Left ventricle myocardium superior (tissue), 1 donor: Measurements from ENCODE around the gene TMC2. TPM values are rescaled to one million over a fixed set of nuclear protein-coding genes. Genes with fewer than 3 reads are reported as not detected.

Experiments
- ATAC-seq: fragments of 200-7000 bp; cut with Tn5 transposase; one replicate; pipeline ENCODE4 v1.9.1; 2020; ENCODE audit warnings: mild to moderate bottlenecking, moderate library complexity
- DNase-seq: peaks from one replicate; pipeline ENCODE4 v3.0.0-alpha.2; 2020
- intact Hi-C: fragments of 100-400 bp; cut with micrococcal nuclease; formaldehyde crosslinking; loops from one replicate; pipeline ENCODE4 v1.11.0; 2022
- total RNA-seq: library from RNA; stranded (reverse); fragmentation: NEBNext Ultra II Directional; extraction: Animal tissue kit (Norgen Biotek cat#: 25700); gene quantifications from one replicate; pipeline ENCODE4 v1.2.1, GENCODE V29; 2021
- donor health status: DM: no; HTN: yes; CAD: no; lungs with severe emphysema.

TMC2 gene
- total RNA-seq, 1 donor from 2014 or later = 0.10 TPM

DNA sequence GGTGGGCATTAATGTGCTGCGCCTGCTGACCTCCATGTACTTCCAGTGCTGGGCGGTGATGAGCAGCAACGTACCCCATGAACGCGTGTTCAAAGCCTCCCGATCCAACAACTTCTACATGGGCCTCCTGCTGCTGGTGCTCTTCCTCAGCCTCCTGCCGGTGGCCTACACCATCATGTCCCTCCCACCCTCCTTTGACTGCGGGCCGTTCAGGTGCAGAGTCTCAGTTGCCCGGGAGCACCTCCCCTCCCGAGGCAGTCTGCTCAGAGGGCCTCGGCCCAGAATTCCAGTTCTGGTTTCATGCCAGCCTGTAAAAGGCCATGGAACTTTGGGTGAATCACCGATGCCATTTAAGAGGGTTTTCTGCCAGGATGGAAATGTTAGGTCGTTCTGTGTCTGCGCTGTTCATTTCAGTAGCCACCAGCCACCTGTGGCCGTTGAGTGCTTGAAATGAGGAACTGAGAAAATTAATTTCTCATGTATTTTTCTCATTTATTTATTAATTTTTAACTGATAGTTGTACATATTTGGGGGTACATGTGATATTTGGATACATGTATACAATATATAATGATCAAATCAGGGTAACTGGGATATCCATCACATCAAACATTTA, 80.8 kb downstream of the TMC2 start:
- DNase-seq (no peak), ATAC-seq (no peak)
- intact Hi-C loops = no loop called here

DNA sequence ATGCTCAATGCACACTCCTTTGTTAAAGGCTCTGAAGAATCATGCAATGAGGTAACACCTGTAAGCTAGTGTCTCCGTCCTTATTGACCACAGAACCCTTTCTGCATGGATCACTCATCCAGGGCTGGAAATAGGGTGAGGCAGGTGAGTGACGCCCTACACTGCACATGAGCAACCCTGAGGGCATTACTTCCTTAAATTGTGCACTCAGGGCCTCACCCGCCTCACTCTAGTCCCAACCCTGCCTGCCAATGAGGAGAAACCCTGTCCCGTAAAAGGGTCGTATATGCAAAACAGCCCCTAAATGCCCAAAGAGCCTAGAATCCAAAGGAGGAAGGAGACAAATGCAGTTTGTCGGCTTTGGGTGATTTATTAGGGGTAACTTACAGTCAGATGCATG, 82.4 kb downstream of the TMC2 start:
- intact Hi-C loops = no loop called here
- DNase-seq = no peak
- no peak for ATAC-seq

DNA sequence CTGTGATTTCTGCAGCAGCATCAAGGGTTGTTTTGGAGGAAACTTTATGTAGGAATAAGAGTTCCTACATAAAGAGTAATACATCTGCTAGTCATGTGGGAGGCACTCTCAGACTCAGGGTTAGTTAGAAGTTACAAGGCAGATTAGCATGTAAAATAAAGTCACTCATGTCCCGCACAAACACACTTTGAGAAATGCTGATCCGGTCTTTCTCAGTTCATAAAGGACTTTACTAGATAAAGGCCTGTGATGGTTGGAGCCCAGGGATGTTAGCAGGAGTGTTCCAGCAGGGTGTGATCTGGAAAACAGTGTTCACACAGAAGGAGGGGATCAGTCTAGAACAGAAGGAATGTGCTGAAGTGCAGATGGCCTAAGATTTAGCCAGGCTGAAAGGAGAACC, 83.0 kb downstream of the TMC2 start:
- no peak for ATAC-seq
- intact Hi-C loops = no loop called here

DNA sequence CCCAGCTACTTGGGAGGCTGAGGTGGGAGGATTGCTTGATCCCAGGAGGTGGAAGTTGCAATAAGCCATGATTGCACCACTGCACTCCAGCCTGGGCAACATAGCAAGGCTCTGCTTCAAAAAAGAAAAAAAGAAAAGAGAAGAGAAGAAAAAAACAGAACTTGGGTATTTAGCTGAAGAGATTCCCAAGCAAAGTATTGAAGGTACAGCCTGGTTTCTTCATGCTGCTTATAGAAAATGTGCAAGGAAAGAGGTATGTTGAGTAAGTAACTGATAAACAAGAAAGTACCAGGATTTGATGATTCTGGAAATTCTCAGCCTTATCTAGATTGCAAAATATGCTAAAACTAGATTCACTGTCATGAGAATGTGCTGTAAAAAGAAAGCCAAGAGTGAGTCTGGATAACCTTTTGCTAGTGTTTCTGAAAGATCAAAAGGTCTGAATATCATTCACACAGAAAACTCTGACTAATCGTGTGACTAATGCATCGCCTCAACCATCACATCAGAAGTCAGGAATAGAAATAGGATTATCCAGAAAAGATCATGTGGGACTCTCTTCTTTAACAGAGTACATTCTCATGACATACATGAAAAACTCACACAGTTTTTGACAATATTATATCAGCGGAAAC, 83.7 kb downstream of the TMC2 start:
- DNase-seq (no peak), ATAC-seq (no peak)
- intact Hi-C loops = no loop called here

More for the DNA sequence above, 83.0 kb downstream of the TMC2 start:
- DNase-seq = no peak

DNA sequence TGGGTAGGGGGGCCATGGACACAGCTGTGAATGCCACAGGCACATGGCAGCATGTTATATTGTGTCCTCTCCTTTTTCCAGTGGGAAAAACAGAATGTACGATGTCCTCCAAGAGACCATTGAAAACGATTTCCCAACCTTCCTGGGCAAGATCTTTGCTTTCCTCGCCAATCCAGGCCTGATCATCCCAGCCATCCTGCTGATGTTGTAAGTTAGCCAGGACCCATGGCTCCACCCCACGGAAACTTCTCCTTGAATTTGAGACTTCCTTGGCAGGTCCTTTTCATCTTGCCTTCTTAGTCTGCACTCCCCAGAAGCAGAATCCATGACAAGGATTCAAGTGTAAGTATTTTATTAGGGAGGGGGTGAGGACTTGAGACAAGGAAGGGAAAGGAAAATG, 87.8 kb downstream of the TMC2 start:
- ATAC-seq = peak; percentile 80
- peak; percentile 50 for DNase-seq

DNA sequence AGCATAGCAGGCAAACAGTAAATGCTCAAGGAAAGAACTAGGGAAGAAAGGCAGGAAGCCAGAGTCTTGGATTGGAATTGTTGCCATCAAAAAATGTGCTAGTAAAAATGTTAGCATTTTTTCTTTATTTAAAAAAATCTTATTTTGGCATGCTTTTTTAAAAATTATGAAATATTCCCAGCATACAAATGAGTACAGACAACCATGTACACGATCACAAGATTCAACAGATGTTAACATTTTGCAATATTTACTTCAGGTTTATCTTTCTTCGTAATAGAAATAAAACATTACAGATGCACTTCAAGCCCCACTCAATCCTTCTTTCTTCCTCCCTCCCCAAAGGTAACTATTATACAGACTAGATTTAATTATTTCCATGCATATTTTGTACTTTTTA, 88.7 kb downstream of the TMC2 start:
- ATAC-seq = peak; percentile 36
- DNase-seq = no peak
- intact Hi-C loops = no loop called here

More for the DNA sequence above, 87.8 kb downstream of the TMC2 start:
- intact Hi-C loops = no loop called here

DNA sequence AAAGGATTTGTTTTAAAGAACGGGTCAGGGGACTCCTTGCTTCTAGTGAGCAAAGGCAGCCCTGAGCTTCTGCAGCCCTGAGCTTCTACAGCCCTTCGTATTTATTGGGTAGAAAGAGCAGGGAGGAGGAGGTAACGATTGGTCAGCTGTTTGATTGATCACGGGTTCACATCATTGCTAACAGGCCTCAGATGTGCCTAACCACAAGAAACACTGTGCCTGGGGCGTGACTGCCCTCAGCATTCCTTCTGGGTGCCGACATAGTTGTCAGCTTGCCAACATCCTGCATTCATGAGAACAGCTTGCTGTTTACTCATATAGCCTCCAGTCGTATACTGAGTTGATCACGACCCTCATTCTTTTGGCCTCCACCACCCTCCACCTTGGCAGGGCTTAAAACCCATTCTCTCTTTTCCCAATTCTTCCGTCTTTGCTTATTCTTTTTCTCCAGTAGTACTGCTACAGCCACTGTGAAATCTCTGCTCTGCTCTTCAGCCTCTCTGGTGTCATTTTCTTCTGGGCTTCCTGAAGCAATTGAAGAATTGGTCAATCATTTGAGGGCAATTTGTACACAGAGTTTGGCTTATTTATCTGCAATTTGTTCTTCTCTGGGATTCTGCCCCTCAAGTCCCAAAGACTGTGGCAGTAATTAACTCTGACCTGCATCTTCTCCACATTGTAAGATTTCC, 90.6 kb downstream of the TMC2 start:
- ATAC-seq (no peak), DNase-seq (no peak)
- intact Hi-C loops = no loop called here

DNA sequence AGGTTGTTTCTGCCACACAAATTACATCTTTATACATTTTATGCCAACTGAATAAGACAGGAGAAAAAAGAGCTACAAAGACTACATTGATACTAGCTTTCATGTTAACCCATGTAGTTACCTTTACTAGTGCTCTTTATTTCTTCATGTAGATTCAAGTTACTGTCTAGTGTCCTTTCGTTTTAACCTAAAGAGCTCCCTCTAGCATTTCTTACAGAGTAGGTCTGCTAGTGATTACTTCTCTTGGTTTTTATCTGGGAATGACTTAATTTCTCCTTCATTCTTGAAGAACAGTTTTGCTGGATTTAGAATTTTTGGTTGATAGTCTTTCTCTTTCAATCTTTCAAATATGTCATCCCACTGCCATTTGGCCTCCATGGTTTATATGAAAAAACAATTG, 94.9 kb downstream of the TMC2 start:
- DNase-seq (no peak), ATAC-seq (no peak)
- intact Hi-C loops = no loop called here

DNA sequence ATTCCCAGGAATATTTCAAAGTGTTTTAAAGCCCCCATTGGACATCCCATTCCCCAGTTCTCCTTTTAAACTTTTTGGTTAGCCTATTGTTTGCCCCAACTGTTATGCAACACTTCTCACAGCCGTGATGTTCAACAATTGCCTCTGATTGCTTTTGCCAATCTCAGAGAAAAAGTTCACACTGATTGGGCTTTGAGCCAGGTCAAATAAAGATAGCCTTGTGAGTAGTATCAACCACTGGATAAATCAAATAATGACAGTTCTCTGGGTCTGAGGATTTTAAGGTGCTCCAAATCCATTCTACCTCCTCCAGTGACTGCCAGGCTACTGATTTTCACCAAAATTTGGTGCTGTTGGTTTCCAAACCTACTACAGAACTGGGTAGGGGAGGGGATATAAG, 97.0 kb downstream of the TMC2 start:
- DNase-seq (no peak), ATAC-seq (no peak)
- intact Hi-C loops = no loop called here

DNA sequence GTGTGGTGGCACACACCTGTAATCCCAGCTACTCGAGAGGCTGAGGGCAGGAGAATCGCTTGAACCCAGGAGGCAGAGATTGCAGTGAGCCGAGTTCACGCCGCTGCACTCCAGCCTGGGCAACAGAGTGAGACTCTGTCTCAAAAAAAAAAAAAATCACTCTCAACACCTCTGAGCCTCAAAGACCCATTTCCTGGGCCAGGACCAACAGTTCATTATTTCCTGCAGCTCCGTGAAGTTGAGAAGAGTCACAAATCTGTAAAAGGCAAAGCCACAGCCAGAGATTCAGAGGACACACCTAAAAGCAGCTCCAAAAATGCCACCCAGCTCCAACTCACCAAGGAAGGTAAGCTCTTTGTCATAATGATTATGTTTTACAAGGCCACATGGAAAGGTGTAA, 100.9 kb downstream of the TMC2 start:
- DNase-seq (no peak), ATAC-seq (no peak)
- intact Hi-C loops = no loop called here

DNA sequence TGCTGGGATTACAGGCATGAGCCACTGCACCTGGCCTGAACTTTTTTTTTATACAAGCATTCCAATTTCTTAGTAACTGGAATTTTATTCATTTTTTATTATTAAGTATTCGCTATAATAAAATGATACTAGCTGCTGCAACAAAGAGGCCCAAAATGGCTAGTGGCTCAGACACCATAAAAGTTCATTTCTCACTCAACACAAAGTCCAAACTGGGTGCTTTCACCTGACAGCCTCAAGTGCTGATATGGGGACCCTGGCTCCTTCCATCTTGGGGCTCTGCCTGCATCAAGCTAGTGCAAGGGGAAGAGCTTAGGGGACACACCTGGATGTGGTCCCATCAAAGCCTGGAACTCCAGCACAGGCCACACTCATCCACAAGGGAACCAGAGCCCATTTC, 103.9 kb downstream of the TMC2 start:
- intact Hi-C loops = no loop called here
- no peak for DNase-seq
- no peak for ATAC-seq

DNA sequence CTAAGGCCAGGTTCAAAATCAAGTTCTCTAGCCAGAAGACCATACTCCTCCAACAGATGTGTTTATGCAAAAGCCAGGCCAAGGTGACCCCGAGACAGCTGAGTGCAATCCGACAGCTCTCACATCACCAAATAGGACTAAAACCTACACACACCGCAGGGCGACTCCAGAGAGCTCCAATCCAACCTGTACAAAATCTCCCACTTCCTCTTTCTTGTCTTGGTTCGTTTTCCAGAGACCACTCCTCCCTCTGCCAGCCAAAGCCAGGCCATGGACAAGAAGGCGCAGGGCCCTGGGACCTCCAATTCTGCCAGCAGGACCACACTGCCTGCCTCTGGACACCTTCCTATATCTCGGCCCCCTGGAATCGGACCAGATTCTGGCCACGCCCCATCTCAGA, 104.5 kb downstream of the TMC2 start:
- intact Hi-C loops = no loop called here
- no peak for DNase-seq
- ATAC-seq = no peak

DNA sequence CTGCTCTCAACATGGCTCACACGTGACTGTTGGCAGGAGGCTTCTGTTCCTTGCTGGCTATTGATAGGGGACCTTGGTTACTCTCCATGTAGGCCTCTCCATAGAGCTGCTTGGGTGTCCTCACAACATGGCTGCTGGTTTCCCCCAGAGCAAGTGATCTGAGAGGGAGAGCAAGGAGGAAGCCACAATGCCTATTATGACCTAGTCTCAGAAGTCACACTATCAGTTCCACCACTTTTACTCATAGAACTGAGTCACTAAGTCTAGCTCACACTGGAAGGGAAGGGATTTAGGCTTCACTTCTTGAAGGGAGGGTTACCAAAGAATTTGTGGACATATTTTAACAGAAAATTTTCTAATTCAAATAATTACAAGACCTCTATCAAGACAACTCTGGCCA, 107.3 kb downstream of the TMC2 start:
- no peak for DNase-seq
- no peak for ATAC-seq
- intact Hi-C loops = no loop called here

DNA sequence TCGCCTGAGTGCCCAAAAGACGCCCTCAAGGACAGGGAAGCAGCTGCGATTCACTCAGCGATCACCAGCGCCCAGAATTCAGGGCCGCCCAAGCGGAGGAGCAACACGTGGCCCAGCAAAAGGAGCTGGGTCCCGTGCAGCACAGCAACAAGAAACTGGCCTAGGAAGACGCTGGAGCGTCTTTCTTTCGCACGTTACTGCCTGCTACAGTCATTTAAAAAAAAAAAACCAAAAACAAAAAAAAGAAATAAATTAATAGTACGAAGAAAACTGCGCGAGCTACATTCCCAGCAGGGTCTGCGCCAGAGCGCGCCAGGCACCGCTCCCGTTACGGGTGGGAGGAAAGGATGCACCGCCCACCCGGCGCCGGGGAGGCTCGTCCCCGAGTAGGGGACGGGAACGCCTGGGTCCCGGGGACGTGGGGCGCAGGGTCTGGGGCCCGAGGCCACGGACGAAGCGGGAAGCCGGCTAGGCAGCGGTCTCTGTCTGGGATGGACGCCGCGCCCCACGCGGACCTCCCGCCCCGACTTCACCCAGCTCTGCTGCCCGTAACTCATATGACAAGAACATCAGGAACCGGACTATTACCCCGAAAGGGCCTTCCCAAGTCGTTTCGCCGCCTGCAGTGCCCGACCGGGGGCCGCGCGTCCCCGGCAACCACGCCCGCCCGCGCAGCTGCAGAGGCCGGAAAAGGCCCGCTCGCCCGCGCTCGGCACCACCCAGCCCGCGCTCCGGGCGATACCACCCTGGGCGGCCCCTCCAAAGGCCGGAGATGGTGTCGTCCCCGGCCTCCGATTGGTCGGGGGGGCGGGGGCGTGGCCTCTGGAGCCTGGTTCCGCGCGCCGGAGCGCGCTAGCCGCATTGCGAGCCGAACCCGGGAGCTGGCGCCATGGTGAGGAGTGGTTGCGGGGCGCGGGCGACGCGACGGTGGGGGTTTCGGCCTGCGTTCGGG, 115.7 kb downstream of the TMC2 start, which contains the start of gene NOP56:
Gene NOP56 (plus strand): TSS at position 861 of the 952 bp plus-strand sequence. CDS start 29 bp downstream, at position 890.
- peak; percentile 98 for ATAC-seq
- peak; percentile 95 for DNase-seq
- intact Hi-C loops = no loop called here

DNA sequence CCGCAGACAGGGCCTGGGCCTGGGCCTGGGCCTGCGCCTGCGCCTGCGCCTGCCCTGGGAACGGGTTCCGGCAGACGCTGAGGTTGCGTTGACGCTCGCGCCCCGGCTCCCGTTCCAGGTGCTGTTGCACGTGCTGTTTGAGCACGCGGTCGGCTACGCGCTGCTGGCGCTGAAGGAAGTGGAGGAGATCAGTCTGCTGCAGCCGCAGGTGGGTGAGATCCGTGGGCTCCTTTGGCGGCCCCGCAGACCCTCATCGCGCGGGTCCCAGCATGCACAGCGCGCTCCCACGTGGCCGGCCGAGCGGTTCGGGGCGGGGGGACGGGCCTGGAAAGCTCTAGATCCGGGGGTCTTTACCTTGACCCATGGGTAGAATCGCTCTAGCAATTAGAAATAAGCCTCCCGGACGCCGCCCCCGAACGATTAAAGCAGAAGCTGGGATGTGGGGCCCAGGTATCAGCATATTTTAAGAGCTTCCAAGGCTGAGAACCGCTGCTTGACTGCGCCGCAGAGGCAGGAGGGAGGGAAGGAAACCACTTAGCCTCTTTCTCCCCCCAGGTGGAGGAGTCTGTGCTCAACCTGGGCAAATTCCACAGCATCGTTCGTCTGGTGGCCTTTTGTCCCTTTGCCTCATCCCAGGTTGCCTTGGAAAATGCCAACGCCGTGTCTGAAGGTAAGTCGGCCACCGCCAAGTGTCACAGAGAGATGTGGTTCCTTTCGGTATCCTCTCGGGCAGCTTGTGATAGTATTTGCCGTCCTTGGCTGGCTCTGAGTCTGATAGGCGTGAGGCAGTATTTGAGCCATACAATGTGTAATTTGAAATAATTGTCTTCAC, 116.6 kb downstream of the TMC2 start:
- ATAC-seq (peak; percentile 72), DNase-seq (peak; percentile 66)
- intact Hi-C loops = no loop called here

DNA sequence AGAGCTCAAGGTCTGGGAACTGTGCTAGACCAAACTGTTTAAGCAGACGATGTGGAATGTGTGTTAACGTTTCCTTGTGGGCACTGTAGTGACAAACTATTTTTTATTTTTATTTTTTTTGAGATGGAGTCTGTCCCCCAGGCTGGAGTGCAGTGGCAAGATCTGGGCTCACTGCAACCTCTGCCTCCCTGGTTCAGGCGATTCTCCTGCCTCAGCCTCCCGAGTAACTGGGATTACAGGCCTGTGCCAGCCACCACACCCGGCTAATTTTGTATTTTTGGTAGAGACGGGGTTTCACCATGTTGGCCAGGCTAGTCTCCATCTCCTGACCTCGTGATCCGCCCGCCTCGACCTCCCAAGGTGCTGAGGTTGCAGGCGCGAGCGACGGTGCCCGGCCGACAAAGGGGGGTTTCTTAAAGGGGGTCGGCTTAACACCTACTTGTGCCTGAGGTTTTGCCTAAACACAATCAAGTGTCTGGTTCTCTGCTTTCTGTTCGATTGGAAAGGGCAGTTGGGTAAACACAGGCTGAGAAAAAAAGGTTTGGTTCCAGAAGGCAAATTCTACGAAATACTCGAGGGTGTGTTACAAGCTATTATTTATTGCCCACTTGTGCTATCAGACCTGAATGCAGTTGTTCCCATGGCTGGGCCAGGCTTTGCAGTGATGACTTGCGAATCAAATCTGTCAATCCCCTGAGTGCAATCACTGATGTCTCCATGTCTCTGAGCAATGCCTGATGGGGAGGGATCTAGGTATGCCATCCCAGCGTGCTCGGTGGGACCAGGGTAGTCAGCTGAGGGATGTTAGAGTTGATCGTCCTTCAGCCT, 117.4 kb downstream of the TMC2 start:
- intact Hi-C loops = no loop called here
- no peak for DNase-seq
- no peak for ATAC-seq

DNA sequence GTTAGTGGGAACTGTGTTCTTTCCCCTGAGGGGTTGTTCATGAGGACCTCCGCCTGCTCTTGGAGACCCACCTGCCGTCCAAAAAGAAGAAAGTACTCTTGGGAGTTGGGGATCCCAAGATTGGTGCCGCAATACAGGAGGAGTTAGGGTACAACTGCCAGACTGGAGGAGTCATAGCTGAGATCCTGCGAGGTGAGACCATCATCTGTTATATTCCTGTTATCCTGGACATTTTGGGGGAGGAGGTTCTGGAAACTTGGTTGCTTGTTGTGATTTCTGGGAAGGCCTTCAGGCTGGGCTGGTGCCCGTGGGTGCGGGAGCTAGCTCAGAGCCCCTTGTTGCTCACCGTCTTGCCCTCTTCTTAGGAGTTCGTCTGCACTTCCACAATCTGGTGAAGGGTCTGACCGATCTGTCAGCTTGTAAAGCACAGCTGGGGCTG, 118.0 kb downstream of the TMC2 start:
- intact Hi-C loops = no loop called here
- ATAC-seq (no peak), DNase-seq (no peak)

DNA sequence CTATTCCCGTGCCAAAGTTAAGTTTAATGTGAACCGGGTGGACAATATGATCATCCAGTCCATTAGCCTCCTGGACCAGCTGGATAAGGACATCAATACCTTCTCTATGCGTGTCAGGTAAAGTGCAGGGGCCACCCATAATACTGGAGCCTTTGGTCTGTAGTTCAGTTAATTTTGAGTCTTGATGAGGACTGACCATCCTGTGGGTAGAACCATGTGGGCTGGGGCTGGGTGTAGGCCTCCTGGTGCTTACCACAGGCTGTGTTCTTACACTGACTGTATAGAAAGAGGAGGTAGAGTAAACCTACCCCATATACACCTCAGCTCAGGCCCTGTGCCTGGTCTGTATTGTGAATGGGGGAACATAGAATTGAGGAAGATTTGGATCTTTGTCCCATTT, 118.5 kb downstream of the TMC2 start:
- ATAC-seq (no peak), DNase-seq (no peak)
- intact Hi-C loops = no loop called here
